ENCODE data around the gene USP6NL. TPM values are rescaled to one million over a fixed set of nuclear protein-coding genes. Genes with fewer than 3 reads are reported as not detected.

The USP6NL gene
- total and polyA plus RNA-seq, 2 of the 13 experiments (the other 11 are each of a cell fraction or from before 2014, with no cell fraction given): 10.5 to 22.9 TPM

DNA sequence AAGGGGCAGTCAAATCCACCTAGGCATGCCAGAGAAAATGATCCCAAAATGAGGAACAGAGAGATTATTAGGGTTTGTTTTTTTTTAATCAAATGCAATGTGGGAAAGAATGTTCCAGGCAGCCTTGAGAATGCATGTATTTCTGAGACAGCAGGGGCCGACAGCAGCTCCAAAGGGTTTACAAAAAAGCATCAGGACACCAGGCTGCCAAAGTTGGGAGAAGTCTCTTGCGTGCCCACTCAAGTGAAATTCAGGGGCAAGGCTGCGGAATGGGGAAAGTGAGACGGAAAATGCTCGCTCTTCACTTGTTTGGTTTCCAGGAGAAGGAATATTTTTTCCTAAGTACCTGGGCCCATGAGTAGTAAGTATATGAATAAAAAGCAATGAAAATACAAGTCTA lies 101.2 kb downstream of the USP6NL start (continued):
- TF ChIP-seq, protein P1, sequence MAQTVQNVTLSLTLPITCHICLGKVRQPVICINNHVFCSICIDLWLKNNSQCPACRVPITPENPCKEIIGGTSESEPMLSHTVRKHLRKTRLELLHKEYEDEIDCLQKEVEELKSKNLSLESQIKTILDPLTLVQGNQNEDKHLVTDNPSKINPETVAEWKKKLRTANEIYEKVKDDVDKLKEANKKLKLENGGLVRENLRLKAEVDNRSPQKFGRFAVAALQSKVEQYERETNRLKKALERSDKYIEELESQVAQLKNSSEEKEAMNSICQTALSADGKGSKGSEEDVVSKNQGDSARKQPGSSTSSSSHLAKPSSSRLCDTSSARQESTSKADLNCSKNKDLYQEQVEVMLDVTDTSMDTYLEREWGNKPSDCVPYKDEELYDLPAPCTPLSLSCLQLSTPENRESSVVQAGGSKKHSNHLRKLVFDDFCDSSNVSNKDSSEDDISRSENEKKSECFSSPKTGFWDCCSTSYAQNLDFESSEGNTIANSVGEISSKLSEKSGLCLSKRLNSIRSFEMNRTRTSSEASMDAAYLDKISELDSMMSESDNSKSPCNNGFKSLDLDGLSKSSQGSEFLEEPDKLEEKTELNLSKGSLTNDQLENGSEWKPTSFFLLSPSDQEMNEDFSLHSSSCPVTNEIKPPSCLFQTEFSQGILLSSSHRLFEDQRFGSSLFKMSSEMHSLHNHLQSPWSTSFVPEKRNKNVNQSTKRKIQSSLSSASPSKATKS (CRISPR knock-in tag; IDR thresholded peaks at IDR 0.05): no peak
- no peak for TF ChIP-seq SMAD9 (CRISPR knock-in tag; IDR thresholded peaks at IDR 0.05)
- no peak for TF ChIP-seq HNRNPH1 (optimal IDR thresholded peaks at IDR 0.05; ENCODE audit: low read depth, low read length)
- no peak for TF ChIP-seq SOX13 (IDR thresholded peaks at IDR 0.05)
- TF ChIP-seq SOX13 (CRISPR knock-in tag; conservative IDR thresholded peaks at IDR 0.05 in 1 of 2, IDR thresholded peaks at IDR 0.05 in 1 of 2): no peak
- TF ChIP-seq POGZ (CRISPR knock-in tag; IDR thresholded peaks at IDR 0.05): no peak
- TF ChIP-seq MED1 (CRISPR knock-in tag; IDR thresholded peaks at IDR 0.05): no peak
- TF ChIP-seq ZNF558 (CRISPR knock-in tag; IDR thresholded peaks at IDR 0.05; ENCODE audit: borderline replicate concordance): no peak

DNA sequence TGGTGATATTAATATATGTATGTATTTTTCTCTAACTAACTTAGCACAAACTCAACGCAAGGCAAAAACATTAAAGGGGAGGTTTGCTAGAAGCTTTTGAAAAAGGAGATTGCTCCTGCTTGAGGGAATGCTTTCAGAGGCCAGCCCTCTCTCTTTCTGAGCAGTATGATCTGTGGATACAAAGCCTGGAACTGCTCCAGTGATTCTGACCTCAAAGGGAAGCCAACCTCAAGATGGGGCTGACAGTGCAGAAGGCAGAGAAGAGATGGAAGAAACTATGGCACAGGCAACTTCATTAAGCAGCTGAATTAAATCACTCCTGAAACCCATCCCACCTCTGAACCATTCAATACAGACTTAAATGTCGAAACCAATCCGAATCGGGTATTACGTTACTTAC lies 102.4 kb downstream of the USP6NL start:
- Histone ChIP-seq H3K79me2 (ENCODE audit: insufficient read depth, low read length) (no peaks in the 10 kb centered on the region), H3K27ac (ENCODE audit: extremely low read length, insufficient read depth, low read length) (no peak overlapping the region), H3K4me3 (replicated peaks in 1 of 3; ENCODE audit: insufficient read depth in 1 of 3, low read depth in 2 of 3, low read length in 3 of 3) (no peak overlapping the region), H2AFZ (ENCODE audit: low read length) (no peak overlapping the region), H3K36me3 (replicated peaks in 1 of 2; ENCODE audit: control insufficient read depth in 1 of 2, insufficient read depth in 2 of 2, low read length in 2 of 2) (peaks cover 0 to 28% of the 10 kb centered on the region in 2 experiments; a peak in 3 of 5 replicates), H3K4me1 (ENCODE audit: insufficient read depth, low read length) (peaks cover 7% of the 10 kb centered on the region; the same call in 1 of the 2 replicates), H3K9me3 (ENCODE audit: low read length) (no peaks in the 10 kb centered on the region), H3K27me3 (ENCODE audit: control insufficient read depth in 1 of 2, insufficient read depth in 2 of 2, low read length in 2 of 2) (no peaks in the 10 kb centered on the region), H4K20me1 (ENCODE audit: insufficient read depth, low read length) (no peaks in the 10 kb centered on the region; the same call in 1 of the 2 replicates), H3K4me2 (ENCODE audit: low read depth, low read length) (no peak overlapping the region), H3K9ac (ENCODE audit: insufficient read depth, low read depth, low read length) (no peak overlapping the region)
- no TSS peak for BruUV-seq (replicated peaks)
- in situ Hi-C loops (cut with HindIII; ENCODE audit: extremely low pct_ligation_motif_present, low pct_unique_long_range_greater_than_20kb): loop anchor here (25.0 kb wide), 1 partner anchor 478 kb away; no protein-coding TSS in a partner anchor
- FAIRE-seq (no peak), DNase-seq (ENCODE audit: low spot score) (no peak), ATAC-seq (no peak)
- TF ChIP-seq RARA (CRISPR knock-in tag; IDR thresholded peaks at IDR 0.05) (no peak), ZNF746 (CRISPR knock-in tag; IDR thresholded peaks at IDR 0.05) (no peak), POLR2AphosphoS5 (IDR thresholded peaks at IDR 0.05; ENCODE audit: low read depth, low read length) (no peak), SIN3A (IDR thresholded peaks at IDR 0.05; ENCODE audit: borderline replicate concordance, low read depth, low read length) (no peak), ZNF468 (CRISPR knock-in tag; IDR thresholded peaks at IDR 0.05) (no peak), MBNL3 (CRISPR knock-in tag; conservative IDR thresholded peaks at IDR 0.05) (no peak), HOXD1 (CRISPR knock-in tag; IDR thresholded peaks at IDR 0.05) (no peak), ZNF883 (CRISPR knock-in tag; IDR thresholded peaks at IDR 0.05; ENCODE audit: not compliant biosample characterization) (no peak), ZNF703 (CRISPR knock-in tag; IDR thresholded peaks at IDR 0.05; ENCODE audit: borderline replicate concordance) (no peak), ZNF558 (CRISPR knock-in tag; IDR thresholded peaks at IDR 0.05; ENCODE audit: borderline replicate concordance) (no peak), ZBTB21 (CRISPR knock-in tag; IDR thresholded peaks at IDR 0.05) (no peak), ZNF670 (CRISPR knock-in tag; IDR thresholded peaks at IDR 0.05; ENCODE audit: borderline replicate concordance) (no peak), KDM2A (CRISPR knock-in tag; IDR thresholded peaks at IDR 0.05; ENCODE audit: borderline replicate concordance, low read depth) (no peak)
- TF ChIP-seq, protein P2, sequence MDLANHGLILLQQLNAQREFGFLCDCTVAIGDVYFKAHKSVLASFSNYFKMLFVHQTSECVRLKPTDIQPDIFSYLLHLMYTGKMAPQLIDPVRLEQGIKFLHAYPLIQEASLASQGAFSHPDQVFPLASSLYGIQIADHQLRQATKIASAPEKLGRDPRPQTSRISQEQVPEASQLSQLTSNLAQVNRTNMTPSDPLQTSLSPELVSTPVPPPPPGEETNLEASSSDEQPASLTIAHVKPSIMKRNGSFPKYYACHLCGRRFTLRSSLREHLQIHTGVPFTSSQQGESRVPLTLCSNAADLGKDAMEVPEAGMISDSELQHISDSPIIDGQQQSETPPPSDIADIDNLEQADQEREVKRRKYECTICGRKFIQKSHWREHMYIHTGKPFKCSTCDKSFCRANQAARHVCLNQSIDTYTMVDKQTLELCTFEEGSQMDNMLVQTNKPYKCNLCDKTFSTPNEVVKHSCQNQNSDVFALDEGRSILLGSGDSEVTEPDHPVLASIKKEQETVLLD (CRISPR knock-in tag; IDR thresholded peaks at IDR 0.05; ENCODE audit: low read depth): no peak
- WGBS (ENCODE audit: low lambda C conversion rate): 96% methylated on average over 5 of the region's 5 CpGs
- POLR2A ChIA-PET: no interaction called here
- intact Hi-C loops (cut with micrococcal nuclease; ENCODE audit: unreplicated experiment): no loop called here
- CTCF ChIA-PET (ENCODE audit: low intra/inter-chr PET ratio, low total read pairs): no interaction called here

Data from HepG2 (cell line).